Neural progenitor cell (in vitro differentiated cells): ENCODE data around the gene MANBA.

Experiments
- CTCF ChIP-seq: fragments of 200-600 bp; sonication (generic); IDR thresholded peaks from 2 replicates; pipeline ENCODE4 v1.5.1; 2017; ENCODE audit warnings: antibody characterized with exemption, mild to moderate bottlenecking
- EZH2 ChIP-seq: fragments of 200-600 bp; sonication (generic); IDR thresholded peaks from 2 replicates; pipeline ENCODE4 v1.6.1; 2017; ENCODE audit warnings: antibody characterized with exemption, mild to moderate bottlenecking, moderate library complexity

- TF ChIP-seq CTCF (no peak), EZH2 (no peak)
Observed at GRCh38 chr4:102713096-102713495, 47.7 kb downstream of the MANBA start.
